GM23338 (cell line): ENCODE results near the gene METTL14. TPM values are rescaled to one million over a fixed set of nuclear protein-coding genes. Genes with fewer than 3 reads are reported as not detected.

Experiments
- ATAC-seq: fragments of 200-7000 bp; cut with Tn5 transposase; 3 replicates; pipeline ENCODE4 v1.9.1; 2020
- DNase-seq: peaks from one replicate; pipeline ENCODE4 v3.0.0-alpha.2; 2015; ENCODE audit warnings: low spot score
- H2AFZ ChIP-seq: fragments of 200-600 bp; sonication (generic); 2 replicates; pipeline ENCODE4 v1.8.0; 2016; ENCODE audit warnings: antibody characterized with exemption, mild to moderate bottlenecking, moderate library complexity
- H3F3A ChIP-seq: fragments of 200-600 bp; sonication (generic); replicated peaks from 2 replicates; pipeline ENCODE4 v1.8.0; 2017; ENCODE audit warnings: antibody characterized with exemption, mixed run types, low read depth
- H3K27ac ChIP-seq: fragments of 200-600 bp; sonication (generic); 2 replicates; pipeline ENCODE4 v1.6.1; 2016; ENCODE audit warnings: low read depth
- H3K27me3 ChIP-seq: fragments of 200-600 bp; sonication (generic); 2 replicates; pipeline ENCODE4 v1.8.0; 2016; ENCODE audit warnings: mild to moderate bottlenecking, mixed run types, moderate library complexity; ENCODE audit not compliant: insufficient read depth
- H3K36me3 ChIP-seq: fragments of 200-600 bp; sonication (generic); 2 replicates; pipeline ENCODE4 v1.8.0; 2016; ENCODE audit warnings: mild to moderate bottlenecking; ENCODE audit not compliant: insufficient read depth
- H3K4me1 ChIP-seq: fragments of 200-600 bp; sonication (generic); 2 replicates; pipeline ENCODE4 v1.8.0; 2016; ENCODE audit warnings: mild to moderate bottlenecking, moderate library complexity; ENCODE audit not compliant: insufficient read depth
- H3K4me2 ChIP-seq: fragments of 200-600 bp; sonication (generic); 2 replicates; pipeline ENCODE4 v1.7.1; 2017; ENCODE audit warnings: mixed run types
- H3K4me3 ChIP-seq: fragments of 200-600 bp; sonication (generic); 2 replicates; pipeline ENCODE4 v1.6.1; 2016; ENCODE audit warnings: mixed run types
- H3K79me2 ChIP-seq: fragments of 200-600 bp; sonication (generic); replicated peaks from 2 replicates; pipeline ENCODE4 v1.8.0; 2017; ENCODE audit warnings: mild to moderate bottlenecking; ENCODE audit not compliant: insufficient read depth
- H3K9me2 ChIP-seq: fragments of 200-600 bp; sonication (generic); 2 replicates; pipeline ENCODE4 v1.8.0; 2017; ENCODE audit not compliant: insufficient read depth
- H4K20me1 ChIP-seq: fragments of 200-600 bp; sonication (generic); replicated peaks from 2 replicates; pipeline ENCODE4 v1.8.0; 2017; ENCODE audit warnings: mild to moderate bottlenecking; ENCODE audit not compliant: insufficient read depth
- H3K27ac Mint-ChIP-seq: 2 replicates; pipeline ENCODE4 v1.8.0; 2020; ENCODE audit warnings: inconsistent platforms, mild to moderate bottlenecking, moderate library complexity, mixed read lengths
- H3K27me3 Mint-ChIP-seq: 3 replicates; pipeline ENCODE4 v1.8.0; 2022; ENCODE audit warnings: low read depth, mild to moderate bottlenecking, moderate library complexity, mixed read lengths, inconsistent platforms; ENCODE audit not compliant: insufficient read depth, poor library complexity
- H3K36me3 Mint-ChIP-seq: 3 replicates; pipeline ENCODE4 v1.8.0; 2021; ENCODE audit warnings: low read depth, mild to moderate bottlenecking, inconsistent platforms, moderate library complexity, mixed read lengths
- H3K4me1 Mint-ChIP-seq: 3 replicates; pipeline ENCODE4 v1.8.0; 2020; ENCODE audit warnings: mild to moderate bottlenecking, inconsistent platforms, mixed read lengths
- H3K4me3 Mint-ChIP-seq: 3 replicates; pipeline ENCODE4 v1.8.0; 2021; ENCODE audit warnings: moderate library complexity, mild to moderate bottlenecking, inconsistent platforms, mixed read lengths
- H3K9me3 Mint-ChIP-seq: 3 replicates; pipeline ENCODE4 v1.8.0; 2020; ENCODE audit warnings: moderate library complexity, mild to moderate bottlenecking, inconsistent platforms, mixed read lengths
- CREB1 ChIP-seq: fragments of 250-450 bp; sonication (Bioruptor Pico); IDR thresholded peaks from 2 replicates; pipeline ENCODE4 v1.5.0; 2020; ENCODE audit warnings: low read depth, mild to moderate bottlenecking, moderate library complexity
- EZH2phosphoT487 ChIP-seq: fragments of 200-600 bp; sonication (generic); IDR thresholded peaks from one replicate; pipeline ENCODE4 v1.8.1; 2018; ENCODE audit warnings: antibody characterized with exemption; ENCODE audit not compliant: unreplicated experiment
- POLR2AphosphoS5 ChIP-seq: IDR thresholded peaks from 2 replicates; pipeline ENCODE4 v1.6.1; 2016; ENCODE audit warnings: antibody characterized with exemption, low read depth
- STAT1 ChIP-seq: IDR thresholded peaks from one replicate; pipeline ENCODE4 v1.6.1; 2016; ENCODE audit warnings: antibody characterized with exemption; ENCODE audit not compliant: unreplicated experiment
- ZNF114 ChIP-seq: fragments of 250-450 bp; sonication (Bioruptor Pico); IDR thresholded peaks from 2 replicates; pipeline ENCODE4 v1.5.0; 2020; ENCODE audit warnings: mild to moderate bottlenecking, moderate library complexity
- ZNF331 ChIP-seq: fragments of 250-450 bp; sonication (Bioruptor Pico); IDR thresholded peaks from 2 replicates; pipeline ENCODE4 v1.5.0; 2020; ENCODE audit warnings: low read depth, mild to moderate bottlenecking, moderate library complexity
- polyA plus RNA-seq: library from polyadenylated mRNA; unstranded; fragments of >200 nt; fragmentation: Nextera tagmentation; extraction: Ambion mirVana; gene quantifications from 2 replicates; pipeline ENCODE4 v1.2.1, GENCODE V29; 2016
- total RNA-seq: library from RNA; depleted of rRNA; stranded (reverse); fragments of >200 nt; shearing (Covaris generic); gene quantifications from 2 replicates; pipeline ENCODE4 v1.2.3, GENCODE V29; 2014
- TF ChIP-seq, protein P1 (sequence below), 2 experiments: fragments of 200-600 bp in 1 of 2; sonication (generic) in 1 of 2; conservative IDR thresholded peaks; 2 replicates each; pipeline versions ENCODE4 v1.5.1 to v1.6.1; 2016 to 2017; ENCODE audit warnings: antibody characterized with exemption in 2 of 2, low read depth in 2 of 2, mild to moderate bottlenecking in 2 of 2, moderate library complexity in 1 of 2
- TF ChIP-seq, protein P2 (sequence below): fragments of 250-450 bp; sonication (Bioruptor Pico); IDR thresholded peaks from 2 replicates; pipeline ENCODE4 v1.5.0; 2020; ENCODE audit warnings: mild to moderate bottlenecking, moderate library complexity

METTL14 gene
- total and polyA plus RNA-seq, 2 experiments from 2014 or later, result 39.3 to 56.8 TPM

DNA sequence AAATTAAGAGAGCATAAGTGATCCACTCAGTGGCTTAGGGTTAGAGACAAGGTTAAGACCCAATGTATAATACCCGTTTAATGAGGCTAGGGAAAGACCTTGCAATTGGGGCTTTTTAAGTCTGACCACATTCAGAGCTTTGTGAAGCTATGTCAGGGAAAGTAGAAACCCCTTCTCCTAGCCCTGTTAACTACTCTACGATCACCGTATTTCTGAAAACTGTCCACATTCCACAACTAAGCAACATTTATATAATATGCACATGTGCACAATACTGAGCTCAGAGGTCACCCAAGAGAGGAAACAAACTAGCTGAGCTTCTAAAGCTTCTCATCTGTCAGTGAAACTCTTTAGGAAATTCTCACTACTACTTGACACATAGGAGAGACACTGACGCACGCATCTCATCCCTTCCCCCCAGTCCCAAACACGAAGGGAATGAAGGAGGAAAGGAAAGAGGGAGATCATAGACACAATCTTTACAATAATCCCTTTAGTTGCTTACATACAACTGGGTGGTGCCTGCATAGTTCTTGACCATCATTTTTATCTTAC, 56.2 kb downstream of the METTL14 start:
- H3K4me1 Mint-ChIP-seq, result peaks cover 3% of the 10 kb centered on the region; the same call in 2 of the 3 replicates
- H3K4me1 ChIP-seq, result 0 out of 2 replicates have a peak, but pooled peaks cover 6% of the 10 kb centered on the region
- 0 out of 2 replicates have a peak overlapping the region, but pooled peaks have one; percentile 22 for H3K27ac Mint-ChIP-seq
- no peaks in the 10 kb centered on the region for H3K9me3 Mint-ChIP-seq
- ATAC-seq (no peak), DNase-seq (no peak)
- H3K9me2 ChIP-seq, result no peaks in the 10 kb centered on the region
- H3K79me2 ChIP-seq, result no peaks in the 10 kb centered on the region
- no peak overlapping the region for H3K4me2 ChIP-seq
- no peak overlapping the region for H3K4me3 Mint-ChIP-seq
- no peak overlapping the region for H2AFZ ChIP-seq
- peak overlapping the region; percentile 35 for H3K27ac ChIP-seq
- no peaks in the 10 kb centered on the region for H3K27me3 Mint-ChIP-seq
- no peaks in the 10 kb centered on the region; the same call in 1 of the 2 replicates for H4K20me1 ChIP-seq
- no peaks in the 10 kb centered on the region; the same call in 1 of the 2 replicates for H3F3A ChIP-seq
- TF ChIP-seq CREB1 (CRISPR knock-in tag) (no peak), ZNF114 (CRISPR knock-in tag) (no peak), EZH2phosphoT487 (no peak), POLR2AphosphoS5 (no peak), ZNF331 (CRISPR knock-in tag) (no peak), STAT1 (no peak)
- TF ChIP-seq, protein P1, sequence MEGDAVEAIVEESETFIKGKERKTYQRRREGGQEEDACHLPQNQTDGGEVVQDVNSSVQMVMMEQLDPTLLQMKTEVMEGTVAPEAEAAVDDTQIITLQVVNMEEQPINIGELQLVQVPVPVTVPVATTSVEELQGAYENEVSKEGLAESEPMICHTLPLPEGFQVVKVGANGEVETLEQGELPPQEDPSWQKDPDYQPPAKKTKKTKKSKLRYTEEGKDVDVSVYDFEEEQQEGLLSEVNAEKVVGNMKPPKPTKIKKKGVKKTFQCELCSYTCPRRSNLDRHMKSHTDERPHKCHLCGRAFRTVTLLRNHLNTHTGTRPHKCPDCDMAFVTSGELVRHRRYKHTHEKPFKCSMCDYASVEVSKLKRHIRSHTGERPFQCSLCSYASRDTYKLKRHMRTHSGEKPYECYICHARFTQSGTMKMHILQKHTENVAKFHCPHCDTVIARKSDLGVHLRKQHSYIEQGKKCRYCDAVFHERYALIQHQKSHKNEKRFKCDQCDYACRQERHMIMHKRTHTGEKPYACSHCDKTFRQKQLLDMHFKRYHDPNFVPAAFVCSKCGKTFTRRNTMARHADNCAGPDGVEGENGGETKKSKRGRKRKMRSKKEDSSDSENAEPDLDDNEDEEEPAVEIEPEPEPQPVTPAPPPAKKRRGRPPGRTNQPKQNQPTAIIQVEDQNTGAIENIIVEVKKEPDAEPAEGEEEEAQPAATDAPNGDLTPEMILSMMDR (conservative IDR thresholded peaks at IDR 0.05; ENCODE audit: low read depth in 2 of 2), result no peak
- TF ChIP-seq, protein P2, sequence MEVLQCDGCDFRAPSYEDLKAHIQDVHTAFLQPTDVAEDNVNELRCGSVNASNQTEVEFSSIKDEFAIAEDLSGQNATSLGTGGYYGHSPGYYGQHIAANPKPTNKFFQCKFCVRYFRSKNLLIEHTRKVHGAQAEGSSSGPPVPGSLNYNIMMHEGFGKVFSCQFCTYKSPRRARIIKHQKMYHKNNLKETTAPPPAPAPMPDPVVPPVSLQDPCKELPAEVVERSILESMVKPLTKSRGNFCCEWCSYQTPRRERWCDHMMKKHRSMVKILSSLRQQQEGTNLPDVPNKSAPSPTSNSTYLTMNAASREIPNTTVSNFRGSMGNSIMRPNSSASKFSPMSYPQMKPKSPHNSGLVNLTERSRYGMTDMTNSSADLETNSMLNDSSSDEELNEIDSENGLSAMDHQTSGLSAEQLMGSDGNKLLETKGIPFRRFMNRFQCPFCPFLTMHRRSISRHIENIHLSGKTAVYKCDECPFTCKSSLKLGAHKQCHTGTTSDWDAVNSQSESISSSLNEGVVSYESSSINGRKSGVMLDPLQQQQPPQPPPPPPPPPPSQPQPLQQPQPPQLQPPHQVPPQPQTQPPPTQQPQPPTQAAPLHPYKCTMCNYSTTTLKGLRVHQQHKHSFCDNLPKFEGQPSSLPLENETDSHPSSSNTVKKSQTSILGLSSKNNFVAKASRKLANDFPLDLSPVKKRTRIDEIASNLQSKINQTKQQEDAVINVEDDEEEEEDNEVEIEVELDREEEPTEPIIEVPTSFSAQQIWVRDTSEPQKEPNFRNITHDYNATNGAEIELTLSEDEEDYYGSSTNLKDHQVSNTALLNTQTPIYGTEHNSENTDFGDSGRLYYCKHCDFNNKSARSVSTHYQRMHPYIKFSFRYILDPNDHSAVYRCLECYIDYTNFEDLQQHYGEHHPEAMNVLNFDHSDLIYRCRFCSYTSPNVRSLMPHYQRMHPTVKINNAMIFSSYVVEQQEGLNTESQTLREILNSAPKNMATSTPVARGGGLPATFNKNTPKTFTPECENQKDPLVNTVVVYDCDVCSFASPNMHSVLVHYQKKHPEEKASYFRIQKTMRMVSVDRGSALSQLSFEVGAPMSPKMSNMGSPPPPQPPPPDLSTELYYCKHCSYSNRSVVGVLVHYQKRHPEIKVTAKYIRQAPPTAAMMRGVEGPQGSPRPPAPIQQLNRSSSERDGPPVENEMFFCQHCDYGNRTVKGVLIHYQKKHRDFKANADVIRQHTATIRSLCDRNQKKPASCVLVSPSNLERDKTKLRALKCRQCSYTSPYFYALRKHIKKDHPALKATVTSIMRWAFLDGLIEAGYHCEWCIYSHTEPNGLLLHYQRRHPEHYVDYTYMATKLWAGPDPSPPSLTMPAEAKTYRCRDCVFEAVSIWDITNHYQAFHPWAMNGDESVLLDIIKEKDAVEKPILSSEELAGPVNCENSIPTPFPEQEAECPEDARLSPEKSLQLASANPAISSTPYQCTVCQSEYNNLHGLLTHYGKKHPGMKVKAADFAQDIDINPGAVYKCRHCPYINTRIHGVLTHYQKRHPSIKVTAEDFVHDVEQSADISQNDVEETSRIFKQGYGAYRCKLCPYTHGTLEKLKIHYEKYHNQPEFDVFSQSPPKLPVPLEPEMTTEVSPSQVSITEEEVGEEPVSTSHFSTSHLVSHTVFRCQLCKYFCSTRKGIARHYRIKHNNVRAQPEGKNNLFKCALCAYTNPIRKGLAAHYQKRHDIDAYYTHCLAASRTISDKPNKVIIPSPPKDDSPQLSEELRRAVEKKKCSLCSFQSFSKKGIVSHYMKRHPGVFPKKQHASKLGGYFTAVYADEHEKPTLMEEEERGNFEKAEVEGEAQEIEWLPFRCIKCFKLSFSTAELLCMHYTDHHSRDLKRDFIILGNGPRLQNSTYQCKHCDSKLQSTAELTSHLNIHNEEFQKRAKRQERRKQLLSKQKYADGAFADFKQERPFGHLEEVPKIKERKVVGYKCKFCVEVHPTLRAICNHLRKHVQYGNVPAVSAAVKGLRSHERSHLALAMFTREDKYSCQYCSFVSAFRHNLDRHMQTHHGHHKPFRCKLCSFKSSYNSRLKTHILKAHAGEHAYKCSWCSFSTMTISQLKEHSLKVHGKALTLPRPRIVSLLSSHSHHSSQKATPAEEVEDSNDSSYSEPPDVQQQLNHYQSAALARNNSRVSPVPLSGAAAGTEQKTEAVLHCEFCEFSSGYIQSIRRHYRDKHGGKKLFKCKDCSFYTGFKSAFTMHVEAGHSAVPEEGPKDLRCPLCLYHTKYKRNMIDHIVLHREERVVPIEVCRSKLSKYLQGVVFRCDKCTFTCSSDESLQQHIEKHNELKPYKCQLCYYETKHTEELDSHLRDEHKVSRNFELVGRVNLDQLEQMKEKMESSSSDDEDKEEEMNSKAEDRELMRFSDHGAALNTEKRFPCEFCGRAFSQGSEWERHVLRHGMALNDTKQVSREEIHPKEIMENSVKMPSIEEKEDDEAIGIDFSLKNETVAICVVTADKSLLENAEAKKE (CRISPR knock-in tag), result no peak
- peaks cover 40% of the 10 kb centered on the region for H3K36me3 ChIP-seq
- no peak overlapping the region for H3K4me3 ChIP-seq
- H3K36me3 Mint-ChIP-seq, result peaks cover 55% of the 10 kb centered on the region
- H3K27me3 ChIP-seq, result no peaks in the 10 kb centered on the region
